HG03064 (cell line): ENCODE measurements around the gene CALB2.

Experiments used
- ATAC-seq: cut with Tn5 transposase; IDR thresholded peaks from one replicate; pipeline ENCODE4 v1.9.1; 2021; ENCODE audit warnings: low read depth; ENCODE audit not compliant: unreplicated experiment

The CALB2 gene

GRCh38 chr16:71424626-71425025 lies 66.1 kb downstream of the CALB2 start:
- ATAC-seq, result no peak

- ATAC-seq, result no peak
These were observed 67.2 kb downstream of the CALB2 start for GRCh38 chr16:71425746-71426068.

- ATAC-seq, result no peak
These were observed 67.8 kb downstream of the CALB2 start for GRCh38 chr16:71426069-71426879.

- ATAC-seq, result no peak
These were observed 68.5 kb downstream of the CALB2 start for GRCh38 chr16:71426880-71427615.

- no peak for ATAC-seq
These were observed 69.9 kb downstream of the CALB2 start for GRCh38 chr16:71428385-71428784.

DNA sequence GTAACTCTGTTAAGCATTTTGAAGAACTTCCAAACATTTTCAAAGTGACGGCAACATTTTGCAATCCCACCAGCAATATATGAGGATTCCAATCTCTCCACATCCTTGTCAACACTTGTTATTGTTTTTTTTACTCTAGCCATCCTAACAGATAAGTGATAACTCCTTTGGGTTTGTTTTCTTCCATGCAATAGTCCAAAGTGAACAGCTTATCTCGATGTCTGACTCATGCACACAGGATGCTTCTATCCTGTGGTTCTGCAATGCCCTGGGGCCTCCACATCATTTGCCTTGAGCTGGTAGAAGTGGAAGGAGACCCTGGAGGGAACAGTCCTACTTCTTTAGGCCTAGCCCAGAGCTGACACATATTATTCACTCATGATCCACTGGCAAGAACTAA lies 70.4 kb downstream of the CALB2 start:
- no peak for ATAC-seq

DNA sequence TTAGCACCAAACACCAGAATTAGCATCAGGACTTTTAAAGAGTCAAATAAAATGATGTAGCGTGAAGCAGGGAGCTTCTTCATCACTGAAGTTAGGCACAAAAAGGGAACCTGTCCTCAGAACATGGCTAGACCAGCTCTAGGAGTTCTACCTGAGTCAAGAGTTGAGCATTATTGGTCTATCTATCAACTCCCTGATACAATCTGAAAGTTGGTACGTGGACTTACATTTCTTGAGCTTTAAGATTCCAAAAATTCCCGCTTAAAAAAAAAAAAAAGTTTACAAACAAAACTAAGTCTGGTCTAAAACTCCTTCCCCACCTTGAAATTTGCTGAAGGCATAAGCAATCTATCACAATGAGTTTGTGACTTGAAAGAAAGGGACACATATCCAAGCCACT lies 71.1 kb downstream of the CALB2 start:
- no peak for ATAC-seq

DNA sequence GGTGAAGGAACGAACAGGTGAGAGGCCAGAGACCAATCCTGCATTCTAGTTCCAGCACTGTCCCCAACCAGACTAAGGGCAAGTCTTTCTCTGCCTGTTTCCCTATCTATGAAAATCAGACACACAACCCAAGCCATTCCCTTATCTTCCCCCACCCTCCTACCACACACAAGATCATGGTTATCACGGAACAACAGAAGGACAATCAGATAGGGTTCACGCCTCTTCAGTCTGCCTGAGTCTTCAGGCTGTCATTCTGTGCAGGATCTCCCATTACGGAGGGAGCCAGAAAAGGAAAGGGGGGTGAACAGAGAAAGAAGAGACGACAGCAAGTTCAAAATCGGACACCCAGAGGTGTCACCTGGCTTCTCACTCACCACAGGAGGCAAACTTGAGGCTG lies 72.2 kb downstream of the CALB2 start:
- no peak for ATAC-seq

GRCh38 chr16:71431176-71431575 lies 72.7 kb downstream of the CALB2 start:
- no peak for ATAC-seq

DNA sequence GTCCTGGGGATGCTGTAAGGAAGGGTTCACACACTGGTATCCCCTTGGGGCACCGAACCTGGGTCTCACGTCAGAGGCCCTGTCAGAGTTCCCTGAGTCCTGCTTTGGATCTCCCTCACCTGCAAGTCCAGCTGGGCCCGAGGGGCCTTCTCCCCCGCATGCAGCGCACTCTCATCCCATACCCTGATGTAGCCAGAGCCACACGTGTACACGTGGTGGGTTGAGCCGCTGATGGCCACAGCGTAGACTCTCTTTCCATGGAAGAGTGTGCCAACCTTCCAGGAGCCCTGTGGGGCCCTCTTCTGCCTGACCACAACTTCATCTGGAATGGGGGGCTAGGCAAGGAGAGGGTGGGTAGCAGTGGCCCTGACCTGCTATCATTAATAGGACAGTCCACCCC lies 73.5 kb downstream of the CALB2 start:
- no peak for ATAC-seq

- no peak for ATAC-seq
These were observed 74.4 kb downstream of the CALB2 start for GRCh38 chr16:71432906-71433305.

- ATAC-seq, result no peak
These were observed 78.0 kb downstream of the CALB2 start for GRCh38 chr16:71436473-71436872.

DNA sequence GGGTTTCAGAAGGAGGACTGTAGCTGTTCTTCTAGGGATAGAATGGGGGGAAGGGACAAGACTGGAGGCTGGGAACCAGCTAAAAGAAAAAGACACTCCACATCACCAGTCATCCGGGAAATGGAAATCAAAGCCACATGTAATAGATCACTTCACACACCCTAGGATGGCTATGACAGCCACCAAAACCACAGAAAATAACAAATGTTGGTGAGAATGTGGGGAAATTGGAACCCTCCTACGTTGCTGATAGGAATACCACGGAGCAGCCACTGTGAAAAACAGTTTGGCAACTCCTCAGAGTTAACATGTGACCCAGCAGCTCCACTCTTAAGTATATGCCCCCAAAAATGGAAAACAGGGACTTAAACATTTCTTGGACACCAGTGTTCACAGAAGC lies 81.0 kb downstream of the CALB2 start:
- no peak for ATAC-seq
